Stimulated activated CD8-positive, alpha-beta memory T cell treated with anti-CD3 and anti-CD28 coated beads, Interleukin-7, amount 100 ng/mL, for 1 hour (primary cell): ENCODE results near the gene KCNH1.

Experiments
- DNase-seq, 2 donors: peaks; one replicate each; pipeline ENCODE4 v3.0.0-alpha.2; 2020; ENCODE audit warnings: low read depth in 2 of 2

Gene KCNH1

DNA sequence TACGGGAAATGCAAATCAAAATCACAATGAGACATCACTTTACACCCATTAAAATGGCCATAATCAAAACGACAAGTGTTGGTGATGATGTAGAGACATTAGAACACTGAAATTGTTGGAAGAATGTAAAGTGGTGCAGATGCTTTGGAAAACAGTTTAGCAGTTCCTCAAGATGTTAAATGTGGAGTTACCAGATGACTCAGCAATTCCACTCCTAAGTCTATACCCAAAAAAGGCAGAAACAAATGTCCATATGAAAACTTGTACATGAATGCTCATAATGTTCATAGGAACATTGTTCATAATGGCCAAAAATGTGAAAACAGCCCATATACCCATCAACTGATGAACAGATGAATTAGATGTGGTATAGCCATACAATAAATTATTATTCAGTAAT lies 267.4 kb downstream of the KCNH1 start:
- DNase-seq = no peak

- no peak for DNase-seq
Measured at GRCh38 chr1:210857705-210858104, 276.2 kb downstream of the KCNH1 start.

DNA sequence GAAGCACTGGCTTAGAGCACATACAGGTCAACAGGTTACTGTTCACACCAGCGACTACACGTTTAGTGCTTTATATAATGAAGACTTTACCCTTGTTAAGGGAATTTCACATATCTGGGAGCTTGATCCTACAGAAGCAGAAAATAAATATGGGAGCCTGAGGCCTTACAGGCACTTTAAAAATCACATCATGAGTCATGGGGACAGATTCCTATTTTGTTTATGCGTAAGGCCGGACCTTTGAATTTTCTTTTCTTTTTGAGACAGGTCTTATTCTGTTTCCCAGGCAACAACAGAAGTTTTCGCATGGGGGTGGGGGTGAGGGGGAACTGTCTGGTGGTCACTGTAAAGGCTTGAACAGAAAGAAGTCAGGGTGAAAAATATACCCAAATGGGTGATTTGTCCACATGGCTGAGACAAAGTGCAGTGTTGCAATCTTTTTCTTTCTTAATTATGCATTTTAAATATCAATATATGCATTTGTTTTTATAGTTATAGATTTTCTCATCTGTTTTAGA lies 276.7 kb downstream of the KCNH1 start:
- no peak for DNase-seq

DNA sequence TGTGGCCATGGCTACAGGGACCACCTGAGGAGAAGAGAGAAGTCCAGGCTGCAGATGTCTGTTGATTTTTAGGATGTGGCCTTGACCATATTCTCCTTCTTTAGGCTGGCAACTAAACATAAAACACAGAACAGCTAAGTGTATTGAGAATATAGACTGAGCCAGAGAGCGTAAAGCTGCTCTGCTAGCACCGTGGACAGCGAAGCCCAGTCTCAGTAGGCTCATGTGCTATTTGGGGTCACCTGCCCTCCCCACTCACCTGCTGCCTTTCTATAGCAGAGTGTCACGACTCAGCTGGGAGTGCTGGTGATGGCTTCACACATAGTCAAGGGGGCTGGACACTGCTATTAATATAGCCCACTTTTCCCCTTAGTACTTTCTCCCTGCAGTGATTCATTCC lies 278.5 kb downstream of the KCNH1 start:
- DNase-seq = no peak

GRCh38 chr1:210853276-210853675 lies 280.7 kb downstream of the KCNH1 start:
- DNase-seq = no peak

DNA sequence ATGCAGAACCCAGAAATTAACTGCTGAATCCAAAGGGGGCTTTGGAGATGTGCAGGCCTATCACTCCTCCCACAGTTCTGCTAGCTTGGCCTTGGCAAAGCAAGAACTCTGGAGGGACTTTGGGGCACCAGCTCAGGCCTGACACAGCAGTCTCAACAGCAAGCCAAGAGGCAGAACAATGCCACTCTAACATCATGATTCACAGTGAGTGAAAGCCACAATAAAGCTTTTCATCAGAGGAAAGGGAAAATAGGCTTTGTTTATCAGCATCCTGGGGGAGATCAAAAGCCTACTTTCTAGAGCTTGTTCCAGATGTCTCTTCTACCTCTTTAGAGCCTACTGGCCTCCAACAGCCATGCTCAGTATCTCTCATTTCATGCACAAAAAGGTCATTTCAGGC lies 283.4 kb downstream of the KCNH1 start:
- DNase-seq = no peak

GRCh38 chr1:210848474-210848873 lies 285.5 kb downstream of the KCNH1 start:
- no peak for DNase-seq

- no peak for DNase-seq
Measured at GRCh38 chr1:210841926-210842625, 291.9 kb downstream of the KCNH1 start.

DNA sequence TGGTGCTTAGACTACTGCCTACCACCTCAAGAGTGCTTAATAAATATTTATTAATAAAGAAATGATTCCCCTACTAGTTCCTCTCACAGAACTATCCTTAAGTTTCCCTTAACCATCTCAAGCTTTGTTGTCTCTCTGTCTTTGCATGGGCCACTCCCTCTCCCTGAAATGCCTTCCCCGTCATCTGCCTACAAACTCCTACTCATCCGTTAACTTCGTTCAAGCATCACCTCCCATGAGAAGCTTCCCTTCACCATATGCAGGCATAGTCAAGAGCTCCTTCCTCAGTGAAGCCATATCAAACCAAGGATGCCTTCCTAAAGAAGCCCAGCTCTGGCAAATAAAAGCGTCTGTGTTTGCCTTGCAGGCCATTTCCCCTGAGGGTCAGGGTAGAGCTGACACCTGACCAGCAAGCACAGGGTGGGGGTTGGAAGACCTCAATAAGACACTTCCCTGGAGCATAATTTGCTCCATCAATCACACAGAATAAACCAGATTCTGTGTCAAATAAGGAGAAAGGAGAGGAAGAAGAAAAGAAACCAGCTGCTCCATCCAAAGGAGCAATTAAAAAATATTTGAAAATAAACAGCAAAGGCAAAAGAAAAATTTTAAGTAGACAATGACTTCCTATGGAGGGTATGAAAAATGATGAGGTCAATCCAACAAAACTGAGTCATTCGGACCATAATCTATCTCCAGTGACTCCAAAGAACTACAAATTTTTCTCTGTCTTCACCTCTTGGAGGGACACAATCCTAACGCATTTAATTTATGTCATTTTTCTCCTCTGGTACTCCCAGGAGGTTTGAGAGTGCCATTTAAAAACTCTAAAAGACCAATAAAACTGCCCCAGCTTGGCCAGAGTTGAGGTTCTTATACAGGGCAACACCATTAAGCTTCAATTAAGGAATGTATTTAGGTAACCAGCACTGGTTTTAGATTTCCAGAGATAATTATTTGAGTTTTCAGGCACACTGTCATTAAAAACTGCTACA lies 303.6 kb downstream of the KCNH1 start:
- no peak for DNase-seq

GRCh38 chr1:210828996-210829596 lies 304.9 kb downstream of the KCNH1 start:
- DNase-seq = no peak

GRCh38 chr1:210827481-210827880 lies 306.5 kb downstream of the KCNH1 start:
- no peak for DNase-seq

- no peak for DNase-seq
Measured at GRCh38 chr1:210826686-210827085, 307.3 kb downstream of the KCNH1 start.

- no peak for DNase-seq
Measured at GRCh38 chr1:210822932-210823331, 311.0 kb downstream of the KCNH1 start.

- no peak for DNase-seq
Measured at GRCh38 chr1:210822241-210822640, 311.7 kb downstream of the KCNH1 start.

DNA sequence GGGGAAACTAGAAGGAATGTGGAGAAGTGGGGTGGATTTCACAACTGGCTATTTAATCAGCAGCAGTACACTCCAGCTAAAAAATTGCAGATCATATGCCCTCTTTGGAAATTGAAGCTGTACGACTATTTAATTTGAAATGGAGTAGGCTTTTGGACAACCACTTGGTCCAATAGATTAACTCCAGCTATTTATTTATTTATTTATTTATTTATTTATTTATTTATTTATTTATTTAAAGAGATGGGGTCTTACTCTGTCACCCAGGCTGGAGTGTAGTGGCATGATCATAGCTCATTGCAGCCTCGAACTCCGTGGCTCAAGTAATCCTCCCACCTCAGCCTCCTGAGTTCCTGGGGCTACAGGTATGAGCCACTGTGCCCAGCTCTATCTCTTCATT lies 312.3 kb downstream of the KCNH1 start:
- DNase-seq = no peak

GRCh38 chr1:210819266-210819665 lies 314.7 kb downstream of the KCNH1 start:
- DNase-seq = no peak

- no peak for DNase-seq
Measured at GRCh38 chr1:210817385-210818275, 316.3 kb downstream of the KCNH1 start.

- DNase-seq = no peak
Measured at GRCh38 chr1:210815641-210816550, 318.1 kb downstream of the KCNH1 start.

DNA sequence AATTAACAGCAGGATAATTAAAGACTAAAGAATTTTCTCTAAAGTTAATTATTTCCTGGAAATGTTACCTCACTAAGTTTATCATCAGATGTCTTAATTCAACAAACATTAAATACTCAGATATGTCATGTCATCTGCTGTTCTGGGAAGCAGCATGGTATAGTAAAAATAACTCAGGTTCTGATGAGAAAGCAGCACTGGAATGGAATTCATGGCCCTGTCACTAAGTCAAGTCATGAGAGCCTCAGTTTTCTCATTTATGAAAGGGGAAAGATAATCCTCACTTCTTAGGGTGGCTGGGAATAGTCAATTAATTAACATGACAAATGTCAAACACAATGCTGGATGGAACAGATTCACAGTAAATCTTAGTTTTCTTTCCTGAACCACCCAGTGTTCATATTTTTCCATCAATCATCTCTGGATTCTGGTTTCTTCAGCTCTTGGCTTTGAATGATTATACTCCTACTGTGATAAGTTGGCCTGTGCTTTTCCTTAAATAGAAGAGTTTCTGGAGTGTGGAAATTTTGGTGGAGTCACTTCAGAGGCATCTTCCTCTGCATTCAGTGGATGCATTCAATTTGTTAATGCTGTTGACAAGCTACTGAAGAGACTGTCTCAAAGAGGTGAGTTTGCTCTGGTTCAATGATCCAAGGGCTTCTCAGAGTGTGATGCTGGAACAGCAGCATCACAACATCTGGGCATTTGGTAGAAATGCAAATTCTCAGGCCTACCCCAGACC lies 319.4 kb downstream of the KCNH1 start:
- DNase-seq = no peak
